GM20431 (cell line): Measurements from ENCODE around the gene CTTN.

Experiments
- in situ Hi-C: fragments of 300-500 bp; cut with MseI, MboI; formaldehyde crosslinking; loops from one replicate; pipeline ENCODE4 v1.15.0; 2020; ENCODE audit warnings: low sequenced_read_pairs; ENCODE audit not compliant: unreplicated experiment

The CTTN gene

DNA sequence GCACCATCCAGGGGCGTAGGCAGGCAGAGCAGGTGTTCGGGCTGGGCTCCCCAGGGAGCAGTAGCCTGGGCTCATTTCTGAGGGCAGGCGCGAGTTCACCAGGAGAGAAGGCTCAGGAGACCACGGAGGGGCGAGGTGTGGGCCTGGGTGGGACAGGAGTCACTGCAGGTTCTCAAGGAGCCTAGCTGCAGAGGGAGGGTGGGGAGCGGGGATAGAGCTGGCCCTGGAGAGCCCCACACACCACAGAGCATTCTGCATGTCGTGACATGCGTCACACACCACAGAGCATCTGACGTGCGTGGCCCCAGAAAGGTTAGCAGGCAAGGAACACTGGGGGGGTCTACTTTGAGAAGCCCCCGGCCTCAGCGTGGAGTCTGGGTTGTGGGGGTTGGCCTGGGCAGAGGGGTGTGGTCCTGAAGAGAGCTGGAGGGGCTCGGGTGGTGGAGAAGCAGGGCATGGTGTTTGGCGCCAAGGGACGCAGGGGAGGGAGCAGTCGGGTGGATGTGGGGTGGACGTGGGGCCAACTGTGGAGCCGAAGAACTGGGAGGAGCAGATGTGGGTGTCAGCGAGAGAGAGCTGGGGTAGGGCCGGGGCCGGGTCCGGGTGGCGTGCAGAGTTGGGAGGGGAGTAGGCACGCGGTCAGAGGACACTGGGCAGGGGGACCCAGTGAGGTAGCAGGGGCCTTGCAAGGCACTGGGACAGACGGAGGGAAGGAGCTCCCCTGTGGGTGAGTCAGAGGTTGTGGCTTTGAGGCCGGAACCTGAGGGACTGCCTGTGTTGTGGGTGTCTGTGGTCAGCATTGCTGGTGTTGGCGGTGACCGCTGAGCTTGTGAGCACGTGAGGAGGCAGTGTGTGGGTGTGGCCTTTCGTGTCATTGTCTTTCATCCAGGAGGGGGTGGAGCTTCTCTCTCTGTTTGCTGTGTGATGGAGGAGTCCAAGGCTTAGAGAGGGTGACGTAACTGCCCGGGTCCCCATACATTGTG is 25.5 kb downstream of the CTTN start:
- in situ Hi-C loops = no loop called here

DNA sequence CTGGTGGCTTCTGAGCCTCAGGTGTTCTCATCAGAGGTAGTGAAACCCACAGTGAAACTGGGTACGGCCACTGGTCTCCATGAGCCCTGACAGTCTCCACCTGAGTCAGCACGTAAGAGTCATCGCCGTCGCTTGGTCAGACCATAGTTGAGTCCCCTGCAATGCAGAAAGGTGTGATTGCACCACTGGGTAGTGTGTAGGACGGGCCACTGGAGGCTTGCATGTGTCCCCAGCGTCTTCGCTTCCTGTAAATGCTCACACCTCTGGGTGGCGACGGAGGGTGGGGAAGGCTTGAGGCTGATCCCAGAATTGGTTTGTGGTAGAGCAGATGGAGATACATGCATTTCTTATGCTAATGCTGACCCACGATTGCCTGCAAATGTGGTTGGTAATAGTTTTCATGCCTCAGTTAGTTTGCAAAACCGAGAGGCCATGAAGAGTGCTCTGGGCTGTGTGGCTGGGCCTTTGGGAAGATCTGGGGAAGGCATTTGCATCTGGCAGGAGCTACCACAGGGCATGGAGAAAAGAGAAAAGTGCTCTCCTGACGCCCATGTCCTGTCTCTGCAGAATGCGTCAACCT is 26.5 kb downstream of the CTTN start:
- in situ Hi-C loops = no loop called here

- in situ Hi-C loops = no loop called here
Measured at GRCh38 chr11:70427436-70427835, 29.1 kb downstream of the CTTN start.

GRCh38 chr11:70428701-70429427 is 30.5 kb downstream of the CTTN start:
- in situ Hi-C loops = no loop called here

- in situ Hi-C loops = no loop called here
Measured at GRCh38 chr11:70429428-70429705, 31.0 kb downstream of the CTTN start.

DNA sequence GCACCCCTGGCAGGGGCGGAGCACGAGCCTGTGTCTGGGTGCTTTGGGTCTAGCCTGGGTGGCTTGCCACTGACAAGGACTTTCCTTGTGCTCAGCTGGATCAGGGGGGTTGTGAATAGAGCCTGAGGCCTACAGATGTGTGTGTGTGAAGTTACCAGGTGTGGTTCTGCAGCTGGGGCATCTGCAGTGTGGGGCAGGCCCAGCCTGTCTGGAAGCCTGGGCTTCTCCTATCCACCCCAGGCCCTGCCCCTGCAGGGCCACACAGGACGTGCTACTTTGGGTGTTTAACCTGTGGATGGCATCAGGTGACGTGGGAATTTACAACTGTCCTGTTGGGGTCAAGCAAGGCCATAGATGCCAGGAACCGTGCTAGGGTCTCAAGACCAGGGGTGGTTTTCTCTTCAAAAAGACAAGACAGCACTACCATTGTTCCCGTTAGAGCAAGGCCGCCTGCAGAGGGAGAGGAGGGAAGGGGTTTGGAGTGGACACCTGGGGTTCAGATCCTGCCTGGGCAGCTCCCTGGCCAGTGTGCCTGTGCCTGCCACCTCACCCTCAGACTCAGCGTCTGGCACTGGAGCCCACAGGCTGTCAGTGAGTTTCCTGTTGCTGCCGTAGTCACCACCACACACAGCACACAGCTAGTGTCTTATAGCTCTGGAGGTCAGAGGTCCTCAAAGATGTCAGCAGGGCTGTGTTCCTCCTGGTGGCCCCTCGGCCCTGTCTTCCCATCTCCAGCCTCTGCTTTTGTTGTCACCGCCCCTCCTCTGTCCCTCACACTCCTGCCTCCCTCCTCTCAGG is 31.6 kb downstream of the CTTN start:
- in situ Hi-C loops = no loop called here

DNA sequence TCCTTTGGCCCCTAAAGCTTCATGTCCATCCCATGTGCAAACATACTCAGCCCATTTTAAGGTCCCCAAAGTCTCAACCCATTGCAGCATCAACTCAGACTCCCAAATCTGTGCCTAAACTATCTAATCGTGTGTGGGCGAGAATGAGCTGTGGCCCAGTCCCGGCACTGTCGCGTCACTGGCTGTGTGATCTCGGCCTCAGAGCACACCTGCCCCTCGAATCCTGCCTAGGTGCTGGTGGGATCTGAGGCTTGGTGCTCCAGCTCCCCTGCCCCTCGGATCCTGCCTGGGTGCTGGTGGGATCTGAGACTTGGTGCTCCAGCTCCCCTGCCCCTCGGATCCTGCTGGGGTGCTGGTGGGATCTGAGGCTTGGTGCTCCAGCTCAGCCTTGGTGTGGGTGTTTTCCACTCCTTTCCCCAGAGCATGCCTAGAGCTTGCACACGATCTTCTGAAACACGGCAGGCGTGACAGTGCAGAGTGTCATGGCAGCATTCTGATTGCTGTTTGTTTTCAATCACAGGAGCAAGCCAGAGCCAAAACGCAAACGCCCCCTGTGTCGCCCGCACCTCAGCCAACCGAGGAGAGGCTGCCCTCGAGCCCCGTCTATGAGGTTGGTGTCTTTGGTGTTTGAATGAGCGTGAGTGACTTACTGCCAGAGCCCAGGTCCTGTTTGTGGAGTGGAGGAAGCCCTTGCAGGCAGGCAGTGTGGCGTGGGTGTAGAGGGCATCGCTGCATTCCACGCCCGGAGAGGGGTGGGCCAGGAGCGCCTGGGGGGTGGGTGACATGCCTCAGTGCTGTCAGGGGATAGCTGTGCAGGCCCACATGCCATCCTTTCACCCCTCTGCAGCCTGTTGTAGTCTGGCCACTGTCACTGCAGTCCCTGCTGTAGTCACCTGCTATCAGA is 32.6 kb downstream of the CTTN start:
- in situ Hi-C loops = no loop called here

GRCh38 chr11:70431611-70432010 is 33.3 kb downstream of the CTTN start:
- in situ Hi-C loops = no loop called here

DNA sequence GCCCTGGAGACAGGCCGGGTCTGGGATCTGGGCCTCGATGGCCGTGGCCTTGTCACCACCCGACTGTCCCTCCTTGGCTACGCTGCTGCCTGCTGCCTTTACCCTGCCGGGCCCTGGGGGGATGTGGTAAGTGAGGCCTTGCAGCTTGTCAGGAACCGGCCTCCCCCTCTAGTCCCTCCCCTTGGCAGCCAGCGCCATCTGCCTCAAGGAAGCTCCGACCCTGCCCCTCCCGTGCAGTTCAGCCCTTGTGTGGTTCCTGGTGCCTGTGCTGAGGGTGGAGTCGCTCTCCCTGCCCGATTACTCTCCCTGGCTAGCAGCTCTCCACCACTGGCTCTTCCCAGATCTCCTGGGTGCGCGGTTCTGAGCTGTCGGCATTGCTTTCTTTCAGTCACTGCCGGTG is 33.7 kb downstream of the CTTN start:
- in situ Hi-C loops = no loop called here

DNA sequence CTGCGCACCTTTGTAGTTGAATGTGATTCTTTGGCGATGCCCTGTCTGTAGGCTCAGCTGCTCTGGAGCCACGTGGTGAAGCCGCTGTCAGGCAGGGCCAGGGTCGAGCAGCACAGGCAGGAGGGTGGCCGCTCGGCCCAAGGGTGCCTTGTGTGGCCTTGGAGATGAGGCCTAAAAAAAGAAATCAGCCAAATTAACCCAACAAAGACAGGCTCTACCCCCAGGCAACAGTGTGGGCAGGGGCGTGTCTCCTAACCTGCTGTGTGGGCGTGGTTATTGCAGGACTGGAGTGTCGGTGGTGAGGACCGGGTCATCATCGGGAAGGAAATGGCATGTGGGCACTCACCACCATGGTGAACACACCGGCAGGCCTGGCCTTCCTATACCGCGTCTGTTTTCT is 34.3 kb downstream of the CTTN start:
- in situ Hi-C loops = no loop called here

GRCh38 chr11:70433038-70433437 is 34.7 kb downstream of the CTTN start:
- in situ Hi-C loops = no loop called here

GRCh38 chr11:70433526-70433925 is 35.2 kb downstream of the CTTN start:
- in situ Hi-C loops = no loop called here

GRCh38 chr11:70433966-70434812 is 35.9 kb downstream of the CTTN start:
- in situ Hi-C loops = no loop called here

DNA sequence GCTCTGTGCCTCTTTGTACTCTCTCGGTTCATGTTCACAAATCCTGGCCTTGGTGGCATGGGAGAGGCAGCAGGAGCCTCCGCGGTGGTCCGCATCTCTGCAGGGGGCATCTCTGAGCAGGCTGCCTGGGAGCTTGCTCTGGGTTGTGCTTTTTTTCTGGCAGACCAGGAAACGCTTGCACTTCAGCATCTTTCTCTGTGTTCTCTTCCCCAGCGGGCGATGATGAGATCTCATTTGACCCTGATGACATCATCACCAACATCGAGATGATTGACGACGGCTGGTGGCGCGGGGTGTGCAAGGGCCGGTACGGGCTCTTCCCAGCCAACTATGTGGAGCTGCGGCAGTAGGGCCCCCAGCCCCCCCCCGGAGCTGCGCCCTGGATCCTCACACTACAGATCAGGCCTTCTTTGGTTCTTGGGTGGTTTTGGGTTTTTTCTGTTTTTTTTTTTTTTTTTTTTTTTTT is 36.5 kb downstream of the CTTN start:
- in situ Hi-C loops = no loop called here

- in situ Hi-C loops = no loop called here
Measured at GRCh38 chr11:70435361-70435760, 37.0 kb downstream of the CTTN start.

- in situ Hi-C loops = no loop called here
Measured at GRCh38 chr11:70435765-70436500, 37.6 kb downstream of the CTTN start.

DNA sequence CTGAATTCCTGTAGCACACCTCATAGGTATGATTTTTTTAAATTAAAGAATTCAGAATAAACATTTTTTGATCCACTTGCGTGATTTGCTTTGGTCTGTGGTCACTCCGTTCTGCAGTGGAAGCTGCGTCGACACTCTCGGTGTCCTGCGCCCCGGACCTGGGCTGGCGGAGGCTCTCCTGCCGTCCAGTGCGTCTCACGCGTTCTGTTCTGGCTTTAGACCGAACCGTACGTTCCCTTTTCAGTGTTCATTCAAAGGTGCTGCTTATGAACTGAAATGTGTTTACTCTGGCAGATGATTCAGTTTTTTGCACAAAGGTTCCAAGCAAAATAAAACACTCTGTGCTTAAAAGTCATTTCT is 38.2 kb downstream of the CTTN start:
- in situ Hi-C loops = no loop called here
